Measurements from ENCODE around the gene RAC3. TPM values are rescaled to one million over a fixed set of nuclear protein-coding genes. Genes with fewer than 3 reads are reported as not detected.

RAC3 gene
- total RNA-seq, 1 experiment from 2014 or later = 16.9 TPM

DNA sequence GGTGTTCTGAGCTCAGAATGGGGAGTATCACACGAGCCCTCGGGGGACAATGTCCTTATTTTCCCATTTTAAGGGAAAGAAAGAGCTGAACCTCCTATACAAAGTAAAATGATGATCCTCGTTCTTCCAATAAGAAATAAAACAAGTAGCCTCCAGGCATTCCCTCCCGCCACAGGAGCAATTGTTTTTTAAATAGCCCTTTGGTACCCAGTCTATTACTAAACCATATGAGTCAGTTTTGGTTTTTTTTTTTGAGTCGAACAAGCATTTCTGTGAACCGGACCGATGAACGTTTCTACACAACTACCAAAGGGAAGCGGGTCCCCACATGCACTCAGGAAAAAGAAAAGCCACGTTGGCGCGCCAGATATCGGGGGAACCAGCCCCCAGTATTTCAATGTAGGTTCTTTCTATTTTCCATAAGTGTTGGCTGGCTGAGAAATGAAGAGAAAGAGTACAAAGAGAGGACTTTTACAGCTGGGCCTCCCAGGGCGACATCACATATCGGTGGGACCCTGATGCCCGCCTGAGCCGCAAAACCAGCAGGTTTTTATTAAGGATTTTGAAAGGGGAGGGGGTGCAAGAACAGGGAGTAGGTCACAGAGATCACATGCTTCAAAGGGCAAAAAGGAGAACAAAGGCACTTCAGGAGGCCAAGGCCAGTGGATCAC, 9.8 kb downstream of the RAC3 start:
- no peak for DNase-seq (ENCODE audit: low read depth)

DNA sequence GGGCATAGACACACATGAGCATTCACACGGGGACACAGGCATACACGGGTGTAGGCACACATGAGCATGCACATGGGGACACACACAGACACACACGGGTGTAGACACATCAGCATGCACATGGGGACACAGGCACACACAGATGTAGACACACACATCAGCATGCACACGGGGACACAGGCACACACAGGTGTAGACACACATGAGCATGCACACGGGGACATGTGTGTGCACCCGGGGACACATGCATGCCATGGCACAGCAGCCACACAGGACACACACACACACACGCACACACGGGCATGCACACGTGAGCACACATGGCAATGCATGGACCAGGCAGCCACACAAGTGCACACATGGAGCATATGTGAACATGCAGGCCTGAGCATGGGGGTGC, 11.2 kb downstream of the RAC3 start:
- DNase-seq (ENCODE audit: low read depth) = no peak

DNA sequence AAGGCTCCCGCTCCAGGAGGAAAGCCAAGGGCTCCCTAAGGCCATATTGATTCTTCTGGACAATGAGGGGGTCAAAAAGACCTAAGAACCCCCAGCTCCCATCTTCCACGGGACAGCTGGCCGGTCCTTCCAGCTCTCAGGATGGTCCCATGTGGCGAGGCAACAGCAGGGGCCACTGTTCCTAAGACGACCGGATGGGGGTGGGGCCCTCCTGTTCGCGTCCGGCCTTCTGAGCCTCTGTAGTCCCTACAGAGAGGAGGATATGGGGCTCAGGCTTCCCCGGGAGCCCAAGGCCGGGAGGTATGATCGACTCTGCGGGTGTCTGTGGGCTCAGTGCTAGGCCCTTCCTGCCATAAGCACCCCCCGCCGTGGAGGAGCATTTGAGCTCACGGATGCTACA, 12.0 kb downstream of the RAC3 start:
- no peak for DNase-seq (ENCODE audit: low read depth)

DNA sequence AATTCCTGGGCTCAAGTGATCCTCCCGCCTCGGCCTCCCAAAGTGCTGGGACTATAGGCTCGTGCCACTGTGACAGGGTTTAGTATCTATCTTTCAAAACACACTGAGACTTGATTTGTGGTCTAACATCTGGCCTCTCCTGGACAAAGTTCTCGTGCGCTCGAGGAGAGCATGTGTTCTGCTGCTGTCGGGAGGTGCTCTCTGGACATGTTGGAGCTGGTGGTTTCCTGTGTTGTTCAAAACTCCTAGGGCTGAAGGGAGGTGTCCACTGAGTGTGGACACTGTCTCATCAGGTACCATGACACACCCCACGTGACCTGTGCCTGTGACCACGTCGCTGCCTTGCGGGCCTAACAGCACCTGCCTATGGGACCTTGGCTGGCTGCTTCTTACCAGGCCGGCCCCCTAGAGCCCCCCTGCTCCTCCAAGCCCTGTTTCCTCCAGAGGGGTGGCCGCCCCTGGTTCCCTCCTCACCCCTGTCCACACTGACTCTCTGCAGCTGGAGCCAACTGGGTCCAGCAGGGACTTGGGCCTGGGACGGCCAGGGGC, 14.5 kb downstream of the RAC3 start:
- no peak for DNase-seq (ENCODE audit: low read depth)

DNA sequence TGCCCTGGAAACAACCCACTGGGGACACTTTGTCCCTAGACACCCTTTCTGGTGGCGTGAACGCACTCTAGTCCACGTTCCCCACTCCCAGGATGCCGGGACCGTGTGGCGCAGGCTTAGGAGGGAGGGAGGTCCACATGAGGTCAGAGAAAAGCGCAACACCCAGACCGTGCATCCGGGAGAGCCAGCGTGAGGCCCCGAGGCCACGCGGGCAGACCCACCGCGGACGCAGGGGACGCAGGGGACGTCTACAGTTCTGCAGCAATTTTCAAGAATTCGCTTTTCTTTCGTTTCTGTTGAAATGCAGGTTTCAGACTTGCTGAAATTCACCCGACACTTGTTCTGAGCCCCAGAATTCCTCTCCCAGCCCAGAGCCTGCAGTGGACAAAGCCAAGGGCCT, 15.4 kb downstream of the RAC3 start:
- DNase-seq (ENCODE audit: low read depth) = no peak

DNA sequence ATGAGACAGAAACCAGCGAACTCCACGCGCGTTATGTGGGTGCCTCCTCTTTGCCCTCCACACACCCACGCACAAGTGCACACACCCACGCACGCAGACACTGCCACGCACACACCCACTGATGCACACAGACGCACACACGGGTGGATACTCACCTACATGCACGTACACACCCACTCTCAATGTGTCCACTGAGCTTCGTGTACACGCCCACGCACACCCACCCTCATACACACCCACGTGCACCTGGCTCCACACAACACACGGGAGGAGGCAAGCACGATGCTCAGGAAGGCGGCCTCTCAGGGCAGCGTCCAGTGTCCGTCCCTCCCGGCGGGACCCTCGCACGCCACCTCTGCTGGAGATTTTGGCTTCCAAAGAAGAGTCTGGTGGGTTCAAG, 15.9 kb downstream of the RAC3 start:
- DNase-seq (ENCODE audit: low read depth) = no peak

DNA sequence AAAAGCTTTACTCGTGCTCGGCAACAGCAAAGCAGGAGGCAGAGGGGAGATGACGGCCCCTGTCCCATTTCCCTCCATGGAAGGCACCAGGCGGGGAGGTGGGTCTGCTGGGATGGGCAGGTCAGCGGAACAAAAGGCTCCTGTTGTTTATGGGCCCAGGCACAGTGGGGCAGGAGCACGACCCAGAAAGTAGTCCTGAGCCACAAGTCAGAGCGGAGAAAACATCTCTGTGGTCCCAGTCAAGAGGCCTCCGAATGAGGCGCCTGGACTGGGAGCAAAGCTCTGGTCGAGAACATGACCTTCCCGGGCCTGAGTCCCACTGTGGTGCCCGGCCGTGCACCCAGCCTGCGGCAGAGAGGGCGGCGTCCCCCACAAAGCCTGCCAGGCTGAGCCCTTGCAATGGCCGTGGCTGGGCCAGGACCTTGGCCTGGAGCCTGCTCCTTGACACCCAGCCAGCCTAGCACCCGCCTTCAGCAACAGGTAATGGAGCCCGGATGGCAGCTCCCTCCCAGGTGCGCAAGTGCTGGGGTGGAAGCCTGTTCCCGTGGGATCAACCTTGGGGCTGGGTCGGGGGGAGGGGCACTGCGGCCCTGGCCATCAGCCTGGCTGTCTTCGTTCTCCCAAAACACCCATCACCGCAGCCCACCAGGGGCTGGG, 16.6 kb downstream of the RAC3 start:
- peak; percentile 2 for DNase-seq (ENCODE audit: low read depth)

DNA sequence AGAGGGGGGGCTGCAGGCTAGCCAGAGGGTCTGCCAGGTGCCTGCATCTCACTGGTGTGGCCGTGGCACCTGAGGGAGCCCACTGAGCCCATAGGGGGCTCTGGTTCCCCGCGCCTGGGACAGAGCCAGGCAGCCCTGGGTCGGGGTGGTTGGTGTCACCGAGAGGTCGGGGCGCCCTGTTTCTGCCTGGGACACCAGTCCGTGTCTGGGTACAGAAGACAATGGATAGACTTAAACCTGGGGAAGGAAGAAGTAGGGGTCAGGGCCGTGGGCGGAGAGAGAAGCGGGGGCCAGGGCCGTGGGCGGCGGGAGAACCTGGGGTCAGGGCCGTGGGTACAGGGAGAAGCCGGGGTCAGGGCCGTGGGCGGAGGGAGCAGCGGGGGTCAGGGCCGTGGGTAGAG, 17.1 kb downstream of the RAC3 start:
- DNase-seq (ENCODE audit: low read depth) = no peak

DNA sequence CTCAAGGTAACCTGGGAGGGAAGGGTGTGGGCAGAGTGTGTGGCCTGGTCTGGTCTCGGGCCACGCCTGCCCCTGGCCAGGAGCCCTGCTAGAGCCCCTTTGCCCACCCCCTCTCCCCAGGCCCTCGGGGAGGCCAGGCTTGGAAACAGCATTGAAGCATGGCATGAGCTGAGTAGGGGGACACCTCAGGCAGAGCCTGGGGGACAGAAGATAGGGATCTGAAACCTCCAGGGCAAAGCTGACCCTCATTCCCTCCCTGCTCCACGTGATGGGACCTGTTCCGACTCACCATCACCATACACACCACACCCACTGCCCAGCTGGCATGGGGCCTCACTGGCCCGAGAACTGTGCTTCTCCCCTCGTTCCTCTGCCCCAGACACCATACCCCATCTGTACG, 17.6 kb downstream of the RAC3 start:
- peak; percentile 1 for DNase-seq (ENCODE audit: low read depth)

DNA sequence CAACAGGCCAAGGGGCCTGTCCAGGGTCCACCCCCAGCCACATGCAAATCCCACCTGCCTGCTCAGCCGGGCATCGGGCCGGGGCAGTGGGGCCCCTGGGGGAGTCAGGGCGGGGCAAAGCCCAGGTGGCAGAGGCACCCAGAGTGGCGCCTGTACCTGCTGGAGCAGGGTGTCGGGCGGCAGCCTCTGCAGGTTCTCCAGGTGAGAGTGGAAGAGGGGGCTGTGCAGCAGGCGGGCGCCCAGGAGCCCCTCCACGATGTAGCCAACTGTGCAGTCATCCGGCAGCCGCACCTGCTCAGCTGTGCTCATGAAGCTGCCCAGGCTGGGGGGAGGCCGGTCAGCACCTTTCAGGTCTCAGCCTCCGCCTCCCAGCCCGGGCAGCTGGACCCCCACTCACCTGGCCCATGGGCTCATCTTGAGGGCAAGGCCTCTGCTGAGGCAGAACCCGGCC, 18.1 kb downstream of the RAC3 start:
- DNase-seq (ENCODE audit: low read depth) = no peak

DNA sequence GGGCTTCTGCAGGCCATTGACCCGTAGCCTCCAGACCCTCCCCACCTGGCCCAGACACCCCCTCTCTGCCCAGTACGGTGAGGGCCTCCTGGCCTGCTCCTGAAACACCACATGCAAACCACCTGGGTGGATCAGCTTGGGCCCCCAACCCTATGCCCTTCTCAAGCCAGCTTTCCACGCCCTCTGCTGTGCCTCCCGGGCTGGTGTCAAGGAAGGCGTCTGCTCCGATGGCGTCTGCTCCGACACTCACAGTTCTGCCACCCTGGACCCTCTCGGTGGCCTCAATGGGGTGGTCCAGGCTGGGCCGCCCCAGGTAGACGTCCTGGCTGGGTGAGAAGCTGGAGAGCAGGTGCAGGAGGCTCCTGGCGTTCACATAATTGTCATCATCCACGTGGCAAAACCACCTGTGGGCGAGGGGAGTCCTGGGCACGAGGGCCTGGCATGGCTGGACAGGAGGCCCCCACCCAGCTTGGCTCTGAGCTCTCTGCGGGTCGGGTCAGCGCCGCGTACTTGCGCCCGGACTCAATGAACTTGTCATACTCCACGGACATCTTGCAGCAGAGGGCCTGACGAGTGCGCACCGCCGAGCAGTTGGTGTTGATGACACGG, 18.8 kb downstream of the RAC3 start:
- peak; percentile 2 for DNase-seq (ENCODE audit: low read depth)

DNA sequence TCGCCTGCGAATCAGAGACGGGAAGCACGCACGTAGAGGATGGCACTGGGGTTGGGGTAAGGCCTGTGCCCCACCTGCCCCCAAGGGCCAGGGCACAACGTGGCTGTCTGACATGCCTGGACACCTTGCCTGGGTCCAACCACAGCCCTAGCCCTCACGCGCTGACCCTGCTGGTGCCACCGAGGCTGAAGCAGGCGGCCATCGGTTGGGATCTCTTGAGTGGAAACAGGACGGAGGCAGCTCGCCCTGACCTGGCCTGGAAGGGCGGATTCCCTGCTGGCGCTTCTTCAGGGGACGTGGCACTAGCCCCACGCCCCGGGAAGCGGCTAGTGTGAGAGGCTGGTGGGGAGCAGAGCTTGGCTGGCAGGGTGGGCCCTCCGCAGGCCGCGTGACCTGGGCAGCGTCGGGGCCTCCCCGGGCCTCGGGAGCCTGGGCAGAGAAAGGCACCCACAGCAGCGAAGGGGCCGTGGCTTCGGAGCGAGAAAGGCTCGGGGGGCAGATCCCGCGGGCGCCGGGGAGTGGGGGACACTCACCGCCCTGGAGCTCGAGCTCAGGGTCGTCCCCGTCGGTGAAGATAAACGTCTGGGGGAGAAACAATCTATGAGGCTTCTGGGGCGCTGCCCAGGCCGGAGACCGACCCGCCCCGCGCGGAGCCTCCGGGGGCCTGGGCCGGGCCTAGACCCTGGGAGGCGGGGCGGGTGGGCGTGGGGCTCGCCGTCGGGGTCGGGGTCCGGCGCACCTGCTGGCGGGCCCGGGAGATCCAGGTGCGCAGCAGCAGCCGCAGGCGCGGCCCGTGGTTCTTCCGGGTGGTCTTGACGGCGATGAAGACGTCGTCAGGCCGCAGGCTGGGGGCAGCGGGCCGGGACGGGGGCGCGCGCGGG, 19.5 kb downstream of the RAC3 start:
- peak; percentile 9 for DNase-seq (ENCODE audit: low read depth)

DNA sequence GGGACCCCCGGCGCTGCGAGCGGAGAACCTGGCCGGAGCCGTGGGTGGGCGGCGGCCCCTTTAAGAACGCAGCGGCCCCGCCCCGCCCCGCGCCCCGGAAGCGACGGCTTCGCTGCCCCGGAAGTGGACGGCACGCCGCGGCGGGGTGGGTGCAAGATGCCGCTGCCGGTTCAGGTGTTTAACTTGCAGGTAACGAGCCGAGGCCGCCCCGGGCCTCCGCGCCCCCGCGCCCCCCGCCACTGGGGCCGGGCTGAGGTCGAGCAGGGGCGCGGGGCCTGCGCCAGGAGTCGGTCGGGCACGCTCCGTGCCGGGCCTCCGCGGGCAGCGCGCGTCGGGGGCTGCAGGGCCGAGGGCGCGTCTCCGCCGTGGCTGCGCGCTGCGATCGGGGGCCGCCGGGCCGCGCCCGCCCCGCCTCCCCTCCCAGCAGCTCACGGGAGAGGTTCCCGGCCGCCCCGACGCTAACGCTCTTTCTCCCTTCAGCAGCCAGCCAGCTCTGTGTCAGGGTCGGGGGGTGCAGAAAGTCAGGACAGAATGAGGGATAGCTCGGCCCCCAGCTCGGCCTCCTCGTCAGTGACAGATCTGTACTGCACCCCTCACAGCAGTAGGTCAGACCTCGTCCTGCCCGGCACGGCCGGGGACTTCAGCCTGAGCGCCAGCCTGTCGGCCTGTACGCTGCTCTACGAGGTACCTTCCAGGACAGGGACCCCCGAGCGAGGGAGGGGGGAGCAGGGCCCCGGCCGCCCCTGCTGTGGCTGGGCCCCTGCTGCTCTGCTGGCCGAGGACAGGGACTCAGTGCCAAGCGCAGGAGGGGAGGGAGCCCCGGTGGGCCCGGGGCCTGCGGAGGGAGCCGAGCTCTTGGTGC, 20.5 kb downstream of the RAC3 start, which contains the start of the genes GPS1 and RFNG:
Gene GPS1 (plus strand): TSS at position 123 of the 862 bp plus-strand sequence. CDS start 34 bp downstream, at position 157.
Gene RFNG (minus strand): TSS at position 36 of the 862 bp plus-strand sequence. CDS start 45 bp downstream, outside the sequence.
- DNase-seq (ENCODE audit: low read depth) = peak; percentile 82

DNA sequence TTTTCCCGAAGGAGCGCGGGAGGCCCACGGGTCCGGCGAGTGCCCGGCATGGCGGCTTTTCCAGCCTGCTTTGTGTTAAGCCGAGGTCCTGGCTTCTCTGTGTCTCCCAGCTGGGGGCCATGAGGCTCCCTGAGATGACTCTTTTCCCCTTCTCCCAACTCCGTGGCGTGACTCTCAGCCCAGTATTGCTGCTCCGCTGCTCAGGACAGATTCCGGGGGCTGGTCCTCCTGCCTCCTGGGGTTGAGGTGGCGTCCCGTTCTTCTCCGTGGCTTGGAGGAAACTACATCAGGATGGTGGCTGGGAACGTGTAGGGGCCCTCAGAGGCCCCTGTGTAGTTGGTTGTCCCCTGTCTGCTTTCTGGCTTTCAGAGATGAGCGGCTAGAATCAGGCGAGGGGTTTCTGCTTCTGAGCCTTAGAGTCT, 21.2 kb downstream of the RAC3 start:
- peak; percentile 6 for DNase-seq (ENCODE audit: low read depth)

DNA sequence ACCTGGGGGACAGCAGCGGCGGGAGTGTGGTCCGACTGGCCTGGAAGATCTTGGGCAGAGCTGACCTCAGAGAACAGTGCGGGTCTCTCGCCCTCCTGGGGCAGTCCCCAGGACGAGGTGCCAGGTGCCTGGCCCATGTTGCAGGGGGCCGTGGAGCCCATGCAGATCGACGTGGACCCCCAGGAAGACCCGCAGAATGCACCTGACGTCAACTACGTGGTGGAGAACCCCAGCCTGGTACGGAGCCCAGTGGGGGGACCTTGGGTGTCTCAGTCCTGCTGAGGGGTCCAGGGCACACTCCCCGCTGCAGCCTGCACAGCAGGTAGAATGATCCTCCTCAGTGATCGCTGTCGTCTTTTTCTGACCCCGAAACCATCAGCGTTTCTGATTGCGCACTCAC, 21.7 kb downstream of the RAC3 start:
- no peak for DNase-seq (ENCODE audit: low read depth)

DNA sequence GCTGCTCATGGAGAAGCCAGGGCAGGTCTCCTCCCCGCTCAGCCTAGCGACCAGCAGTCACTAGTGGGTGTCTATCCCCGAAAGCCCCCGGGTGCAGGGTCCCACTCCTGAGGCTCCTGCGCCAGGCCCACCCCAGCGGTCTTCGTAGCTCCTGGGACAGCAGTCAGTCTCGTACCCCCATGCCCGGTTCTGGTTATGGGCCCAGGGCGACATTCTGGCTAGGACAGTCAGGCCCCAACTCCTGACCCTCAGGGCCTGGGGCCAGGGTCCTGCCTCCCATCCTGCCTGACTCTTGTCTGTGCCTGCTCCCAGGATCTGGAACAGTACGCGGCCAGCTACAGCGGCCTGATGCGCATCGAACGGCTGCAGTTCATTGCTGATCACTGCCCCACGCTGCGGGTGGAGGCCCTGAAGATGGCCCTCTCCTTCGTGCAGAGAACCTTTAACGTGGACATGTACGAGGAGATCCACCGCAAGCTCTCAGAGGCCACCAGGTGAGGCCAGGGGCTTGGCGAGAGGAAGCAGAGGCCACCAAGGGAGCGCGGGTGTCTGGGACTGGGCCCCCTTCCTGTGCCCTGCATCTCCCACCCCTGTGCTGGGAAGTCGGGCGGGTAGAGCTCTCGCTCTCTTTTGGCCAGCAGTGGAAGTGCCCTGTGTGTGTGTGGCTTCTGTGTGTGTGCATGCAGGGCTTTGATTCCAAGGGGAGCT, 22.2 kb downstream of the RAC3 start:
- peak; percentile 6 for DNase-seq (ENCODE audit: low read depth)

DNA sequence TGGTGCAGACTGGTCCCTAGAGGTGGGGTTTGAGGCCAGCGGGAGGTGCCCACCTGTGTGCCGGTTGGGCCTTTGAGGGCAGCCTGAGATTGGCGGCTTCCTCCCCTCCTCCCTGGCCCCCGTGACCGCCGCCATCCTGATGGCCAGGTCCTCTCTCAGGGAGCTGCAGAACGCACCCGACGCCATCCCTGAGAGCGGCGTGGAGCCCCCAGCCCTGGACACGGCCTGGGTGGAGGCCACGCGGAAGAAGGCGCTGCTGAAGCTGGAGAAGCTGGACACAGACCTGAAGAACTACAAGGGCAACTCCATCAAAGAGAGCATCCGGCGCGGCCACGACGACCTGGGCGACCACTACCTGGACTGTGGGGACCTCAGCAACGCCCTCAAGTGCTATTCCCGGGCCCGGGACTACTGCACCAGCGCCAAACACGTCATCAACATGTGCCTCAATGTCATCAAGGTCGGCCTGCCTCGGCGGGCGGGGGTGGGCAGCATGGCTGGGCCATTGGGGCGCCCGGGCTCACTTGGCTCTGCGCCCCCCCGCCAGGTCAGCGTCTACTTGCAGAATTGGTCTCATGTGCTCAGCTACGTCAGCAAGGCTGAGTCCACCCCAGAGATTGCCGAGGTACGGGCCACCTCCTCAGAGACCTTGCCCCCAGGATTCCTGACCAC, 23.0 kb downstream of the RAC3 start:
- DNase-seq (ENCODE audit: low read depth) = peak; percentile 10

DNA sequence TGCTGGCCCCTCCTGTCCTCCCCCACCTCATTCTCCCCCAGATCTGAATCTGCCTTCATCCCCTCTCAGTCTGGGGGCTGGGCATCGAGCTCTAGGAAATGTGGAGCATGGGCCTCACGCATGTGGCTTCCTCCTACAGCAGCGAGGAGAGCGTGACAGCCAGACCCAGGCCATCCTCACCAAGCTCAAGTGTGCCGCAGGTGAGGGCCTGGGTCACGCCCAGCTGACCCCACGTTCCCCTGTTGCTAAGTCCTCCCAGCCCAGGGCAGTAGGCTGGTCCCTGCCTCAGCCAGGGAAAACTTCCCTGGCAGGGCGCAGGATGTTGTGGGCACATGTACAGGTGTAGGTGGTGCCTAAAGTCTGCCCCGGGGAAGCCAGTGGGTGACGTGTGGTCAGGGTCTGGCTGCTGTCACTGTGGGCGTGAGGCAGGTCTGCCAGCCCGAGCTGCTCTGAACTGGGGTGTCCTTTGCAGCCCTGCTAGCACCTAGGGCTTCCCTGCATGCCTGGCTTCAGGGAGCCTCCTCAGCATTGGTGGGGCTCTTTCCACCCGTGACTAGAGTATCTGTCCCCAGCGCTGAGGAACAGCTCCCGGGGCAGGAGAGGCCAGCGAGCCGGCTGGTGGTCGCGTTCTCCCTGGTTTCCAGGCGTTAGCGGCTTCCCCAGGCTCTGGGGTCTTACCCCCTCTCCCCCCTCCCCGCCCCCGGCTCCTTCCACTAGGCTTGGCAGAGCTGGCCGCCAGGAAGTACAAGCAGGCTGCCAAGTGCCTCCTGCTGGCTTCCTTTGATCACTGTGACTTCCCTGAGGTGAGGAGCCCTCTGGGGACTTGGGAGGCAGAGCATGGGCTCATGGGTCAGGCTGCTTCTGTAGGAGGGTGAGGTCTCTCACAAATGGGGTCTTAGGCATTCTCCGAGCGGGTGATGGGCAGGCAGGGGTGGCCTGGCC, 23.8 kb downstream of the RAC3 start:
- peak; percentile 9 for DNase-seq (ENCODE audit: low read depth)
